HG03135 (cell line): ENCODE data around the gene CISH.

Source experiments
- ATAC-seq: cut with Tn5 transposase; IDR thresholded peaks from one replicate; pipeline ENCODE4 v1.9.1; 2021; ENCODE audit warnings: mild to moderate bottlenecking, moderate library complexity; ENCODE audit not compliant: unreplicated experiment

The CISH gene

DNA sequence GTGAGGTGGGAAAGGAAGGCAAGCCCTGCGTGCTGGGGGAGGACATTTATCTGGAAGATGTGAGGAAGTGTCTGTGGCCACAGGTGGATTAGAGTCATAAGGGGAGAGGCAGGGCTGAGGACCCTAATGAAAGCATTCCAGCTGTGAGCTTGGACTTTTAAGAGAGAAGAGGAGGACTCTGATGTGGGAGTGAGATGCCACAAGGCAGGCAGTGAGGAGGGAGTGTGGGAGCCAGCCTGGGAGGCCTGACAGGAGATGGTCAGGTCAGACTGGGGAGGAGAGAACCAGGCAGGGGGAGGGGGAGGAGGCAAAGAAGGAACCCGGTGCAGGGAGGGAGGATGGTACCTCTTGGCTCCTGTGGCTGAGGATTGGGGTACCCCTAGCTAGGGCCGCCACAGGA lies 26.4 kb upstream of the CISH start:
- no peak for ATAC-seq

DNA sequence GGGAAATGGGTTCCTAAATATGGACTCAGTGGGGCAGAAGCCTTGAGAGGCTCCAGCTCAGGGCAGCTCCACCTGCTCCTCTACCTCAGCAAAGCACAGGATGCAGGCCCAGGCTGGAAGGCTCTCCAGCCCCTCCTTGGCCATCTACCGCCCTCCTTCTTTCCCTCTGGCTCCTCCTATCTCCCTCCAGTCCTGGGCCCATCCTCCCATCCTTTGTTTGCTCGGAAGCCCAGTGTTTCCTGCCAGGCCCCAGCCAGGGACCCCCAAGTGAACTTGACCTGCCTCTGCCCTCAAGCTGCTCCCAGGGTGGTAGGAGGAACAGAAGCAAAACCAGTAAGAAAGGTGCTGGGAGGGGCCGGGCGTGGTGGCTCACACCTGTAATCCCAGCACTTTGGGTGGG lies 25.4 kb upstream of the CISH start:
- no peak for ATAC-seq

DNA sequence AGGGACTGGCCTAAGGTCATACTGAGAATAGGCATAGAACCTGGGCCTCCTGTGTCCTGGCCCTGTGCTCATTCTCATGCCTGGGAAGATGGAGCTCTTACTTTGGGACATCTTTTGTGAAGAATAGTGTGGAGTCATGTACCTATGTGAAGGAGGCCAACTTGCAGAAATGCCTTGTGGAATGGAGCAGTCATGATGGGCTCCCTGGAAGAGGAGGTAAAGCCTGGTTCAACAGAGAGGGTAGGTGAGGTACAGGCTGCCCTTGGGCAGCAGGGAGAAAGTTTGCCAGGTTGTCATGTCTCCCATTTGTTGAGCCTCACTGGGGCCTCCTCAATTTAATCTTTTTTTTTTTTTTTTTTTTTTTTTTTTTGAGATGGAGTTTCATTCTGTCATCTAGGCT lies 23.5 kb upstream of the CISH start:
- ATAC-seq, result no peak

DNA sequence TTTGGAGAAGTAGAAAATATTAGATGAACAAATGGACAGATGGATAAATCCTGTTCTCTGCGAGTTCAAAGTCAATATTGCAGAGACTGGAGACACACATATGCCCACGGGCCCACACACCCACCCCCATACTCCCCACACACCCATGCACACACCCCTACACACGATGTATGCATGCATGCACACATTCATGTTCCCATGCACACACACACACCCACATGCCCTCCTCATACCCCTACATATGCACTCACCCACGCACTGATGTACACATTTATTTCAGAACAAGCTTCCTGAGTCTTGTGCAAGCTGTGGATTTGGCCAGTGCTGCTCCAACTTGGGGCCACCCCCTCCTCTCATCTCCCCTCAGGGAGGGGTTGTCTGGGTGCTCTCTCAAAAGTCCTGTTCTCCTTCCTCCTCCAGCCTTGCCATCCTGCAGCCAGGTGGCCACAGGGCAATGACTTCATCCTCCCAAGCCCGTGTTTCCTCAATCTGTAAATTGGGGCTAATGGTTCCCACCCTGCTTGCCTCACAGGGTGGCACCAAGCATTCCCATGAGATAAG lies 21.7 kb upstream of the CISH start:
- ATAC-seq, result no peak

DNA sequence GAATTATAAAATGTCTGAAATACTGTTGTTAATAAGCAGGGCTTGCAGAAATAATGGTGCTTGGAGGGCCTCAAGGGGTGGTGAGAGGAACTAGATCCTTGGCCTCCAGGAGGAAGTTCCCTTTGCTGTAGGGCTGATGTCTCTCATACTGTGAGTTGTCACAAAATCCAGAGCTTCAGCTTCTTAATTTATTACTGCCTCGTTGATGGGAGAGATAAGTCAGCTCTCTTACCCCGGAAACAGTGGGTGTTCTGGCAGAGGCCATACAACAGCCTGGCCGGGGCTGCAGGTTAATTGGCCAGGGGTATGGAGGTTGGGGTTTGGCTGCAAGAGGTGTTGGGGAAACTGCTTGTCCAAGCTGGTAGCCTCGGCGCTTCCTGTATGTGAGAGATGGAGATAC lies 20.9 kb upstream of the CISH start:
- no peak for ATAC-seq

DNA sequence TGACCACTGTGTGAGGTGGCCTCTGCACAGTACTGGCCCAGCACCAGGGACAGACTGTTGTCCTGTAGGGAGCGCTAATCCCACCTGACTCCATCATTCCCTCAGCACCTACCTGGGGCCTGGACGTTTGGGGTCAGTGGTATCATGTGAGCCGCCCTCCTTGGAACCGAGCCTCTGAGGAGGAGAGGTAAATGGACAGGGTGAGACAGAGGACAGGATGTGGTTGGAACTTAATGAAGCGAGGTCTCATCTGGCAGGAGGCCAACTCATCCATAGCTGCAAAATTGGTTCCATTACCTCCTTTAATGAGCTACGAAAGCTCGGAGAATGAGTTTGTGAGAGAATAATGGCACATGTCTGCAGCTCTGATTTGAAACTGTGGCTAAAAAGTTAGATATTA lies 19.3 kb upstream of the CISH start:
- no peak for ATAC-seq

DNA sequence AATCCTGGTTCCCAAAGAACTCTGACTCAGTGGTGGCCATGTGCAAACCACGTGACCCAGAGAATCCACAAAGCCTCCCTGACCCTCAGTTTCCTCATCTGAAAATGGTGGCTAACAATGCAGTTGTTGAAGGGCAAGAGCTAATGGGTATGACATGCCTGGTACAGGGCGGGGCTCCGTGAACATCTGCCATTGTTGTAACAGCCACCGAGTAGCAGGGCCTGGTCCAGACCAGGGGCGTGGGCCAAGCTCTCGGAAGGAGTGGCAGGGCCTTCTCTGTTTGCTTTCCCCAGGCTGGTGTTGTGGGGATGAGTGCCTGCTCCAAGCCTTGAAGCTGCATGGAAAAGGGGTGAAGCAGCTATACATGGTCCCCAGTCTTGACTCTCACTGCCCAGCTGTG lies 18.8 kb upstream of the CISH start:
- no peak for ATAC-seq

DNA sequence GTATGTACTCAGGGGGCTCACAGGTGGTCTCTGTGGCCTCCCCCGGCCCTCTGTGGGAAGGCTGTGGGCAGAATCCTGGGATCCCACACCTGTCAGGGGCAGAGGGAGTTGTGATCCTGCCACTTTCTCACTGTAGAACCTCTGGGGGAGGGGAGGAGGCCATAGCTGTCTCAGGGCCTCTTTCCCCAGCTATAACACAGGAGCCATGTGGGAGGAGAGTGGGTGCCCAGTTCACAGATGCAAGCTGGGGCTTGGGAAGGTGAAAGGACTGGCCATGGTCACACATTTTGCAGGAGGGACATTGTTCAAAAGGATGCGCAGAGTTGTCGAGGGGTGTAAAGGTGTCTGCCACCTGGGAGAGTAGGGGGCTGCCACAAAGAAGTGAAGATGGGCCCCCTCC lies 17.0 kb upstream of the CISH start:
- no peak for ATAC-seq

DNA sequence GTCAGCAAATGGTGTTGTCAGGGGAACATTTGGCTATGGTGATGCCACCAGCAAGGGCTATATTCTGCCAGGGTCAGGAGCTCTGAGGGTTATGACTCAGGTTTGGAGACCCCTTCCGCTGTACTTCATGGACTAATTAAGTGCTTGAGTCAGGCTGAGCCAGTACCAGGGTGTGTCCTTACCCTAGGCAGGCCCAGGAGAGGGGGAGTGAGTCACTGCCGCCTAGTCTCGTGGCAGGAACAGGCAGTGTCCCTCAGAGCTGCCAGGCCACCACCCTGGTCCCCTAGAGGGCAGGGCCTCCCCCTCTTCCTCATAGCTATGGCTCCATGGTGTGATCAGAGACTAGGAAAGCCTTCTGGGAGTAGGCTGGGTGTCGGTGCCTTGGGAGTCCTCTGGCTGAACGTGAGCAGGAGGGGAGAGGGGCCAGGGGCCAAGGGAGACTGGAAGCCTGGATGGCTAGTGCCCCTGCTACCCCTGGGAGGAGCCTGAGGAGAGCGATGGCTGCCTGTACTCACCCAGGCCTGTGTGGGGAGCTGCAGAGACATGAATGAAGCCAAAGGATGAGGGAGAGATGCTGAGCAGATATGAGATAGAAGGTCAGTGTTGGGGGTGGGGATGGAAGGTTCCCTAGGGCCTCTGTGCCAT lies 16.0 kb upstream of the CISH start:
- ATAC-seq, result no peak

DNA sequence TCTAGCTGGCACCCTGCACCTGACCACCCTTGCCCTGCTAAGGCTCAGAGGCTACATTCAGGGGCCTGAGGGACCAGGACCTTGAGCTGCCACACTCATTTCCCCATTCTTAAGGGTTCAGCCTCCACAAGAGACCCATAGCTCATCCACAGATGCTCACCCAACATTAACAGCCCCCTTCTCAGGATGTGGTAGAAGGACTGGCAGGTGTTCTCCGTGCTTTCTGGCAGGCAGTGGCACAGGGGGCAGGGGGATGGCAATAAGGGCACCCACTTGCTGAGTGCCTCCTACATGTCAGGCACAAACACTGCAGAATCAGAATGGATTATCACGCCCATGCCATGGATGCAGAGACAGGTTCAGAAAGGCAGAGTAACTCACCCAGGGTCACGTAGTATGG lies 14.8 kb upstream of the CISH start:
- no peak for ATAC-seq

DNA sequence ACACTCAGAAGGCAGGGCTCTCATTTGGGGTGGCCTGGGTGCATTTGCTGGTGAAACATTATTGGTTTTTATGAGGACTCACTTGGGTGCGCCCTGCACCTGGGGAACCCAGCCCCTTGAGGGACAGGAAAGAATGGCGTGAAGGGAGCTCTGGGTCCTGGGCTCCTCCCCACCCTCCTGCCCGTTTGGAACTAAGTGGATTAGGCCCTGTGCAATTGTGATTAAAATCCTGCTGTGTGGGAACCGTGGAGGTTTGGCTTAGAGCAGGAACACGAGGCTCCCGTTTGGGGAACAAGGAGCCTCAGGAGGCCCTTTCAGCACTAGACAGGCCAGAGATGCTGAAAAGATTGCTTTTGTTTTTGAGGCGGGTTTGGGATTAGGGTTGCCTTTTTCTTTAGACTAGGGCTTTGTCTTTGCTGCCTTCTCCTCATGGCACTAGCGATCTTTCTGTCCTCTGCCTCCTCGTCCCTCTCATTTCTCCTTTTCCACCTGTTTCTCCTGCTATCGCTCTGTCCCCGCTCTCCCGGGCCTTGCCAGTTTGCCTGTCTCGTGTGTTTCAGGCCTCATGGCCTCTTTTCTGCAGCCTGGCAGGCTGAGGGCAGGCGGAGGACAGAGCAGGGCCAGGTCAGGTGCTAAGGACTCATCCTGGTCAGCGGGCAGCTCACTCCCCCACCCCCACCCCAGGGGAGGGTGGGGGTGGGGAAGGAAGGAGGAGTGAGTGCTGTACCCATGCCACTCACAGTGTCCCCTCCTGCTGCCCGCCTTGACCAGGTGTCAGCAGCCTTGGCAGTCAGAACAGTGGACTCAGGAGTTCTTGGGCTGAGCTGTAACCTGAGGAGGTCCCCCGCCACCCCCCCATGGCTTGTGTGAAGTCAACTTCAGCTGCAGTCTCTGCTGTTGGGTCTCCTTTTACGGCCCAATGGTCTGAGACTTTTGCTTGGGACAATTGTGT lies 13.9 kb upstream of the CISH start:
- no peak for ATAC-seq

DNA sequence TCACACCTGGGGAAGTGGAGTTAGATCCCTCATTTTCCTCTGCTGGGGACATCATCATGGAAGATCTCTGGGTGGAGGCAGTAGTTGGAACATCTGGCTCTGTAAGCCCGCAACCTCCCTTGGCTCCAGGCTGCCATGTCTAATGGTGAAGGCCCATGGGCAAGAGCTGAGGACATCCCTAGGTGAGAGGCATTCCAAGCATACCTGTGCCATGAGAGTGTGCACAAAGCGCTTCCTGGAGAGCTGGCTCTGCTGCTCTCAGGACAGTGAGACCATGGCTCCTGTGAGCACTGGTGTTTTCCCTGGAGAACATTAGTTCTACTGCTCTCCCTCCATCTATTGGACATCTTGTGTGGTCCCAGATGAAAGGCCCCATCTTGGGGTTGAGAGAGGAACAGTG lies 13.1 kb upstream of the CISH start:
- no peak for ATAC-seq

DNA sequence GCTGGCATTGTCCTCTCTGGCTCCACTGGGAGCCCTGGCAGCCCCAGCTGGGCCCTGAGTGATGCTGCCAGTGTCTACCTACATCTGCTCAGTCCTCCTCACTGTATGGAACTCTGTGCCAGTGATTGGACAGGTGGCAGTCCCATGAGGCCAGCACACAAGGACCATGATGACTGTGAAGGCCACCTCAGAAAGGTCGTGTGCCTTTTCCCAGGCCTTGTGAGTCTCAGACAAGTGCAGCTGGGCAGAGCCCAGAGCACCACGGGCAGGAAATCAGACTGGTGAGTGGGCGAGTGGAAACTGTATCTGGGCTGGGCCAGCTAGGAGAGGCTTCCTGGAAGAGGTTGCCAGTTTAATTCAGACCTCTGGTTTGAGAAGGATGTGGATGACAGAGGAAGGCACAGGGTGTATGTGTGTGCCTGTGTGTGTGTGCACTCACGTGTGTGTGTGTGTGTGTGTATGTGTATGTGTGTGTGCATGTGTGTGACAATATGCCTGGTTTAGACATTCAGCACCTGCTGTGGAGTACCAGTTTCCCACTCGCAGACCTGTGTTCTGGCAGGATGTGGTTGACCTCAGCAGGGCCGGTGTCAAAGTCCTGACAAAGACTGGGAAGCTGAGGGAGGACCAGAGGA lies 12.4 kb upstream of the CISH start:
- ATAC-seq, result no peak

DNA sequence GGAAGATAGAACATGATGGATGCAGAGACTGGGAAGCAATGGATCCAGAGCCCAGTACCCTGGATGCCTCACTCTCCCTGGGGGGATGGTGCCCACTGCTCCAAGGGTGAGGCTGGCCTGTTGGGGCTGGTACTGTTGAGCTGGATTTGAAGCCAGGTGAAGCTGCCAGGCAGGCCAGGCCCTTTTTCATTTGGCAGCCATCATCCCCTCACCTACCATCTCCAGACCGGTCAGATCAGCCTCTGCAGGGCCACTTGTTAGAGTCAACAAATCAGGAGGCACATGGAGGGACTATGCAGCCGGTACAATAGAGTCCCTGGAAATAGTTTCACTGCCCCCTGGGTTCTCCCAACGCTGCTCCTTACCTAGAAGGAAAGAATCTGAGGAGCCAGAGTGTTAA lies 11.3 kb upstream of the CISH start:
- ATAC-seq, result no peak

DNA sequence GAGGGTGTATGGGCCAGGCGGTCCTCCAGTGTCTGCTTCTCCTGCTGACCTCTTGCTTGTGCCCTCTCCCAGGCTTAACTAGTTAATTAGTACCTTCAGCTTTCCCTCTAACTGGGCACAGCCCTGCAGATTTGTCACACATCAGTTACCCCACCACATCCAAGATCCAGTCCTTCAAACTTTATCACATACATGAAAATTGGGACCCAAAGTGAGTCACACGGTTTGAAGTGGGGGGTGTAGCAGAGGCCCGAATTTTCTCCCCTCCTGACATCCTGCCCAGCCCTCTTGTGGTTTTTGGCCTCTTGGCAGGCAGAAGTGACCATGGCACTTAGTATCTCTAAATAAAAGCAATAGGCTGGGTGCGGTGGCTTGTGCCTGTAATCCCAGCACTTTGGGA lies 9.2 kb upstream of the CISH start:
- ATAC-seq, result no peak

DNA sequence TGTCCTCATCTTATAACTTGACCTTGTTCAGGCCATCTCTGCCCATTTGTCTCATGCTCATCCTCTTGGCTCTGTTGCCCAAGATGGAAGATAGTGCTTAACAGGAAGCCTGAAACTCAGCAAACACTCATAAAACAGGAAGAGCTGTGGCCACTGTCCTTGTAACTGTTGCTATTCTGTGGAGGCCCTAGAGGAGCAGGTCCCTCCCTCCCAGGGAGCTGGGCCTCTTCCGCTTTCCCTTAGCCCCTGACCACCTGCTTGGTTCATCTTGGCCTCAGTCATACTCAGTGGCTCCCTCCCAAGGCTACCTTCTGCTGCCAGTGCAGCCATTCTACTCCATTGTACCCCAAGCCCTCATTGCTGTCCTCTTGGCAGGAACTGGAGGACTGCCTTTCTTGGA lies 8.8 kb upstream of the CISH start:
- no peak for ATAC-seq

DNA sequence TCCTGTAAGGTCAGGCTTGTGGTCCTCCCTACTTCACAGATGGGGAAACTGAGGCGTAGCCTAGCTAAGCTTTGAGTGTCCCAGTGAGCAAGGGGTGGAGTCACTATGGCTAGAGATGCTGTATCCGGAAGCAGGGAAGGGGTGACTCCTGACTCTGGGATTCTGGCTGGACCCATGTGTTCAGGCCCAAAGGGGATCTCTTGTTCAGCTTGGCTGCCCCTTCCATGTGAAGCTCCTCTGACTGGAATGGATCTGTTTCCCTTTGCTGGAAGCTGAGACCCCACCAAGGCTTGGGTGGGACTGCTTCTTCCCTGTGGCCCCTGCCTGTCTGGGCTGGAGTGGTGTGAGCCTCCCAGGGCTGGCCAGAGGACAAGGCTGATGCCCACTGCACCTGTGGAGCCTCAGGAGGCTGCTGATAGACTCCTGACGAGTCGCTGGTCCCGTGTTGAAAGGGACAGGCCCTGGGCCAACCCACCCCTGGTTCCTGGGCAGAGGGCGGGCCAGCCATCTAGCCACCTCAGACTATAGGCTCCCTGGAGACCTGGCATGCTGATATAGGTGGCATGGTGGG lies 6.4 kb upstream of the CISH start:
- no peak for ATAC-seq

DNA sequence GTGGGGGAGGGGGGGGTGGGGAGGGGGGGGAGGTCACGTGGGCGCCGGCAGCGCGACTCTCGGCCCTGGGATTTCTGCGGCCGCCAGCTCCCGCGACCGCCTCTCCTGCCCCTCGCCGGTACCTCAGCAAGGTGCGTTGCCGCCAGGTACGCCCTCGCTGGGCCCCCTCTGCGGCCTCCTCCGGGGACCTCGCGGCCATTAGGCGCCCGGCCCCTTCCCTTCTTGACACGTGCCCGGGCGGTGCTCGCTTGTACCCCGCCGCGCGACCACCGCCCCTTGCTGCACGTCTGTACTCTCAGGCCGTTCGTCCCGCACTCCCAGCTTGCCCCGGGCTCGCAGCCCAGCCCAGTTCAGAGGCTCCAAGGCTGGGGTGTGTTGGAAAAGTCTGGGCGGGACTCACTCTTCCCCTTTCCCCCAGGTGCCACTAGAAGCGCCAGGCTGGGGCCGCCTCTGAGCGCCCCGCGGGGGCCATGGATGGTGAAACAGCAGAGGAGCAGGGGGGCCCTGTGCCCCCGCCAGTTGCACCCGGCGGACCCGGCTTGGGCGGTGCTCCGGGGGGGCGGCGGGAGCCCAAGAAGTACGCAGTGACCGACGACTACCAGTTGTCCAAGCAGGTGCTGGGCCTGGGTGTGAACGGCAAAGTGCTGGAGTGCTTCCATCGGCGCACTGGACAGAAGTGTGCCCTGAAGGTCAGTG lies 5.7 kb upstream of the CISH start, which contains the start of gene MAPKAPK3:
Gene MAPKAPK3, plus strand, starts transcription at position 56 of the 696 bp plus-strand sequence. Its CDS starts 415 bp downstream, at position 471.
- ATAC-seq, result no peak

DNA sequence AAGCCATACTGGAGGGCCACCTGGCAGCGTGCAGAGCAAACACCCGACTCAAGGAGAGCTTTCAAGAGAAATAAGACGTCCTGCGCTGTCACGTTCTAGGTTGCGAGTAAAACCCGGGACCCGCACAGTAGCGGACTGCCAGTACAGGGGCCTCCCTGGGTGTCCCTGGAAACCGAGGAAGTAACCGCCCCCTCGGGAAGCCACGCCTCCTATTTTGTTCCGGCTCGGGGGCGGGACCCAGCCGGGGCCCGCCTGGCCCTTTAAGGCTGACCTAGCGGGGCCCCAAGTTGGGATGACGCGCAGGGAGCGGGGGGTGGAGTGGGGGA lies 5.2 kb upstream of the CISH start:
- ATAC-seq, result peak; percentile 58

DNA sequence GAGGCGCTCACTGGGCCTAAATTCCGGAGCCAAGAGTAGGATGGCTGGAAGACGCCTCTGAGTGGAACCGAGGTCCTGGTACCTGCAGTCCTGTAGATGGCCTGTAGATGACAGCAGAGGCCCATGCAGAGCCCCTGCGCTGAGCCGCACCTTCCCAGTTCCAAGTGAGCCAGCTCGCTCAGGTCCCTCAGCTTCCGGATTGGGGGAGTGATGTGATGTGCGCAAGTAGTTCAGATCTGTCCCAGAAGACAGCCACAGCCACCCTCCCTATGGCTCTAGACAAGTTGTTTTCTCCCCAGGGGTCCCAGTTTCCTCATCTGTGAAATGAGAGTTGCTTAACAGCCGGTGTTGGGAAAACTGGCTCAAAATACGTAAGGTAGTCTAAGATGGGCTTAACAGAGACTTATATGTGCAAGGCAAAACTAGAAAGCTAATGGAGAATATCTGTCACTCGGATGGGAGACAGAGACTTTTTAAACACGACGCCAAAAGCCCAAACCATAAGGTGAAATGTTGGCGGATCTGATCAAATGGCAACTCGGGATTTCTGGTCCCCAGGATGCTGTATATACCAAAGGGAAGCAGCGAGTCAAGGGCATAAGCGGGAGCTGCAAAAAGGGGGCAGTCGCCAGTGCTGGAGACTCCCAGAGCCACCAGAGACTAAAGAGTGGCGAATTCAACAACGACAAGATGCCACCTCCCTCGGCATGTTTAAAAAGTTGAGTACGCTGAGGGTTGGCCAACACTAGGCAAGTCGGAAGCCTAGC lies 4.6 kb upstream of the CISH start:
- ATAC-seq, result peak; percentile 33
